ENCODE measurements around the gene NPS.

NPS gene

GRCh38 chr10:127525686-127526085, 23.4 kb upstream of the NPS start:
- no peak overlapping the region for H3K4me3 ChIP-seq (ENCODE audit: low read length)
- DNase-seq (ENCODE audit: low read depth) = no peak
- no peak for TF ChIP-seq CTCF (IDR thresholded peaks at IDR 0.05; ENCODE audit: insufficient read depth, low read depth, low read length, missing control alignments)

- DNase-seq (ENCODE audit: low read depth) = no peak
- TF ChIP-seq CTCF (IDR thresholded peaks at IDR 0.05; ENCODE audit: insufficient read depth, low read depth, low read length, missing control alignments) = no peak
- no peak overlapping the region for H3K4me3 ChIP-seq (ENCODE audit: low read length)
Measured at GRCh38 chr10:127526161-127526560, 22.9 kb upstream of the NPS start.

GRCh38 chr10:127527320-127527719, 21.8 kb upstream of the NPS start:
- DNase-seq (ENCODE audit: low read depth) = no peak
- H3K4me3 ChIP-seq (ENCODE audit: low read length) = no peak overlapping the region
- no peak for TF ChIP-seq CTCF (IDR thresholded peaks at IDR 0.05; ENCODE audit: insufficient read depth, low read depth, low read length, missing control alignments)

- H3K4me3 ChIP-seq (ENCODE audit: low read length) = no peak overlapping the region
- TF ChIP-seq CTCF (IDR thresholded peaks at IDR 0.05; ENCODE audit: insufficient read depth, low read depth, low read length, missing control alignments) = no peak
- DNase-seq (ENCODE audit: low read depth) = no peak
Measured at GRCh38 chr10:127527891-127528290, 21.2 kb upstream of the NPS start.

GRCh38 chr10:127532193-127532592, 16.9 kb upstream of the NPS start:
- TF ChIP-seq CTCF (IDR thresholded peaks at IDR 0.05; ENCODE audit: insufficient read depth, low read depth, low read length, missing control alignments) = no peak
- no peak for DNase-seq (ENCODE audit: low read depth)
- H3K4me3 ChIP-seq (ENCODE audit: low read length) = no peak overlapping the region

GRCh38 chr10:127532659-127533058, 16.4 kb upstream of the NPS start:
- no peak for TF ChIP-seq CTCF (IDR thresholded peaks at IDR 0.05; ENCODE audit: insufficient read depth, low read depth, low read length, missing control alignments)
- no peak overlapping the region for H3K4me3 ChIP-seq (ENCODE audit: low read length)
- no peak for DNase-seq (ENCODE audit: low read depth)

- no peak for TF ChIP-seq CTCF (IDR thresholded peaks at IDR 0.05; ENCODE audit: insufficient read depth, low read depth, low read length, missing control alignments)
- no peak for DNase-seq (ENCODE audit: low read depth)
- H3K4me3 ChIP-seq (ENCODE audit: low read length) = no peak overlapping the region
Measured at GRCh38 chr10:127534074-127534473, 15.0 kb upstream of the NPS start.
